HL-60/S4 (cell line): ENCODE measurements around the gene LRRC3C.

Experiments
- in situ Hi-C: fragments of 300-500 bp; cut with MboI; formaldehyde crosslinking; loops from 2 replicates; pipeline ENCODE4 v1.14.3; 2022; ENCODE audit warnings: low sequenced_read_pairs

LRRC3C gene

GRCh38 chr17:39973496-39973895 is 46.0 kb downstream of the LRRC3C start:
- in situ Hi-C loops: no loop called here

- in situ Hi-C loops: no loop called here
Measured at GRCh38 chr17:39974433-39974832, 46.9 kb downstream of the LRRC3C start.

GRCh38 chr17:39975801-39976200 is 48.3 kb downstream of the LRRC3C start:
- in situ Hi-C loops: no loop called here

- in situ Hi-C loops: no loop called here
Measured at GRCh38 chr17:39979016-39979670, 51.6 kb downstream of the LRRC3C start.

- in situ Hi-C loops: no loop called here
Measured at GRCh38 chr17:39979893-39980350, 52.4 kb downstream of the LRRC3C start.

- in situ Hi-C loops: no loop called here
Measured at GRCh38 chr17:39980351-39981206, 53.0 kb downstream of the LRRC3C start, which contains the start of gene PSMD3. TSS of gene PSMD3 (plus strand) at chr17:39980807. CDS start at chr17:39980971, 164 bp downstream.

- in situ Hi-C loops: no loop called here
Measured at GRCh38 chr17:39981207-39981741, 53.7 kb downstream of the LRRC3C start.

- in situ Hi-C loops: no loop called here
Measured at GRCh38 chr17:39981766-39982375, 54.3 kb downstream of the LRRC3C start.

GRCh38 chr17:39988206-39988810 is 60.8 kb downstream of the LRRC3C start:
- in situ Hi-C loops: no loop called here

- in situ Hi-C loops: no loop called here
Measured at GRCh38 chr17:39994448-39994847, 66.9 kb downstream of the LRRC3C start.
